GM19238 (cell line): ENCODE results near the gene ATXN7.

ENCODE experiments used
- DNase-seq: peaks from one replicate; pipeline ENCODE4 v3.0.0; 2011; ENCODE audit warnings: low spot score; ENCODE audit not compliant: insufficient read length

The ATXN7 gene

DNA sequence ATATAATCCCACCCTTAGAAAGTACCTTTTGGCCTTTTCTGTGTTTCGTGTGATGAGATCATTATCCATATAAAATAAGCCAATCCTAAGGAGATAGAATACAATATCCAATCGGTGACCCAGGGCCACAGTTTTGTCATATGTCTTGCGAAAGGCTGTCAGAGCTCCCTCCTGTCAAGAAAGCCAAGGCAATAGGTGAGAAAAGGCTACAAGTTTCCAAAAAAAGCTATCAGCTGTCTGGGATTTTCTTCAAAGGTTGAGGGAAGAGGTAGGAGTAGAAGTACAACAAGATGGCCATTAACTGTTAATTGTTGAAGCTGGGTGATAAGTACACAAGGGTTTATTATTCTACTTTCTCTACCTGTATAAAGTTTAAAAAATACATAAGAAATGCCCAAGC, 155.6 kb downstream of the ATXN7 start:
- no peak for DNase-seq

DNA sequence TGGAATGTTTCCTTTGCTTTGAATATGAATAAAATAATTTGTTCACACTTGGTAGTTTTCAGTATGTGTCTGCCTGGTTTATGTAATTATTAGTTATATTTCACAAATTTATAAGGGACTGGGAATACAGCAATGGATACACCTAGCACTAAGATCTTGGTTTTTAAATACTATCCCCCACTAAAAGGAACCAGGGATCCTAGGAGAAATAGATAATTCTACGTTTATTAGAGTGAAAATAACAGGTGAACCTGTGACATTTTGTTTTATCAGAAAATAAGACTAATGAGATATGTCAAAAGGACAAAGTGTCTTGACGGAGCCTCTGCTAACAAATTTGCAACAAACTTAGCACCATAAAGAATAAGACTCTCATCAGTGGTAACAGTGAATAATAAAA, 156.2 kb downstream of the ATXN7 start:
- no peak for DNase-seq

DNA sequence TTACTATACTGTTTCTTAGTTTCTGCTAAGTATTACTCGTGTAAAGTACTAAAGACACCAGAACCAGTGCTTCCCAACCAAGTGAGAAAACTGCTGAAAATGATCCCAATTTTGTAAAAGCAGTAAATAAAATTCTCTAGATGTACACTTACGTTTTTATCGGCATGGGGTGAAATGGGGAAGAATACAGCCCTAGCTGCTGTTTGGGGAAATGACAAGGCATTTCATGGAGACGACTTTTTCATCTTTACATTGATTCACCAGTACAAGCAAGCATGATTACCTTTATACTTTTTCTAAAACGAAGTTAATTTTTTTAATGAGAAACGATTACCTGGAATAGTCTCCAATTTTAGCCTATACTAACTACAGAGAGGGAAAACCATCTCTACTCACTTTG, 158.3 kb downstream of the ATXN7 start:
- no peak for DNase-seq

DNA sequence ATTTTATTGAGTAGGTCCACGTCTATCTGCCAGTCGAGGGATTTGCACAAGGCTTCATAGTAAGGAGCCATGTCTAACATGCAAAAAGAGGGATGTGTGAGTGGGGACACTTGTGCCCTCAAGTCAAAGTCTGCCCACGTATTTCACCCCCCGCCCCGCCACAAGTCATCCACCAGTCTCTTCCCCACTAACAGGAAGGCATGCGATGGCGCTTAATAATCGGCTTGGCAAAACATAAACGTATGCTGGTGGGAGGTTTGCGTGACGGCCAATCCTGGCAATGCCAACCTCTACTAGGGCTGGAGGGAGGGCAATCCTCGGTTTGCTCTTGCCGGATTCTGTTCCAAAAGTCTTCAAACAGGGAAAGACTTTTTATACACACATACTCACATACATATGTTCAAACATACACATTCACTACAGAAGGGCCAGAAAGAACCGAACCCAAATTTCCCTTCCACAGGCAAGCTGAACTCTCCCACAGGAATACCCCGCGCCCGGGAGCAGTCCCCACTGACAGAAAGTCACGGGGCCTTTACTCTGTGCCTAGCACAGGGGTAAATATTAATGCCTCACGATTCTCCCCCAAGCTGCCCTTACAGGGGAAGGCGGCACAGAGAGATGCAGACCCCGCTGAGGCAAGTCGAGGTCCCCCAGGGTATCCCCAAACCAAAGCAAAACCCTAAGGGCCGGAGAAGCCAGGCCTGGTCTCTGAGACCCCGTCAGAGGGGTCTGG, 159.0 kb downstream of the ATXN7 start:
- DNase-seq = no peak

DNA sequence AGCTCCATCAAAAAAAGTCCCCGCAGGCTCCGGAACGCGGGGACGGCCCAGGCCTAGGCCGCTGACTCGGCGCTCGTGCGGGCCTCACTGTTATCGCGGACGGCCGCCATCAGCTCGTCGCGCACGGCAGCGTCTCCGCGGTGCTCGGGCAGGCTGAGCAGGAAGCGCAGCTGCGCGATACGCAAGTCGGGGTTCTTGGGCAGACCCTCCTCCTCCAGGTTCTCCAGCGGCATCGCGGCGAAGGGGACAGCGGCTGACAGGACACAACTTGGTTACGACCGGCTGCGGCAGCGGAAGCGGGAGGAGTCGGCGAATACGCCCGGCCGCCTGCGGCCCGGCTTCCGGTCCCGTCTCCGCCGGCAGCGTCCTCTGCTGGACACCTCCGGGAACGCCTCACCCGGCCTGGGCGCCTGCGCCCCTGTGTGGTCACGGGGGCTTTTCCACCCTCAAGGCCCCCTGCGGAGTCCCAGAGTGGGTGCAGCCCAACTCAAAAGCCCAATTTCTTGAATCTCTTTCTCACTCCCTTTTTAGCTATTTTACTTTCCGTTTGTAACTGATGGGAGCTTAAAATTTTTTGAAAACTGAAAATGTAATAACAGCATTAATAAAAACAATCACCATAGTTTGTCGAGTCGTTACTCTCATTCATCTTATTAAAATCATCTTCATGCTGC, 159.7 kb downstream of the ATXN7 start, which contains the start of gene PSMD6:
Gene PSMD6, minus strand, starts transcription at position 308 of the 674 bp plus-strand sequence. Its CDS starts 75 bp downstream, at position 233.
- DNase-seq = peak; percentile 74

DNA sequence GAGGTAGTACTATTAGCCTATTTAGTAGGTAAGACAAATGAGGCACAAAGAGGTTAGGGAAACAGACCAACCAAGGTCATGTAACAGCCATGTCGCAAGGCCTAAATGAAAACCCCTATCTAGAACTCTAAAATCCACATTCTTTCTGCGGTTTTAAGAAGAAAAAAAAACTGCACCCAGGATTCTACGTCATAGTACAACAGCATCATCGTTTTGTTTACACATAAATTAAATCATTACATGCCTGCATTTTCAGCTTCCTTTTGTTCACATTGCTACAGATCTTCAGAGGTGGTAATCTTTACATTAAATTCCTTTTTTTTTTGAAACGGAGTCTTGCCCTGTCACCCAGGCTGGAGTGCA, 160.2 kb downstream of the ATXN7 start:
- DNase-seq = no peak

DNA sequence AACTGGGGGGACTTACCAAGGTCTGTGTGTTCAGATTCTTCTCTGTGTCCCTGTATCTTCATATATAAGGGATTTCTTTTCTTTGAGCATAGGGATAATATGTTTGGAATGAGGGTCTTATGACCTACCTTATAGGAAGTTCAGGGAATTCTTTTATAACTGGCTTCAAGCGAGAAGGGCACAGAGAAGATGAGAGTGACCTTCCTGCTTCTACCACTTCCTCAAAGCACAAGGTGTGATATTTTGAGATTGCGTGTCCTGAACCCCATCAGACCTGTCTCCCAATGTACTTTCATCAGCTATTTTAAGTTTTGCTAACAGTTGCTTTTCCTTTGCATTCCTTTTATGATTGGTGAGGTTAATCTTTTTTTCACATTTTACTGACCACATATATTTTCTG, 162.7 kb downstream of the ATXN7 start:
- DNase-seq = no peak

DNA sequence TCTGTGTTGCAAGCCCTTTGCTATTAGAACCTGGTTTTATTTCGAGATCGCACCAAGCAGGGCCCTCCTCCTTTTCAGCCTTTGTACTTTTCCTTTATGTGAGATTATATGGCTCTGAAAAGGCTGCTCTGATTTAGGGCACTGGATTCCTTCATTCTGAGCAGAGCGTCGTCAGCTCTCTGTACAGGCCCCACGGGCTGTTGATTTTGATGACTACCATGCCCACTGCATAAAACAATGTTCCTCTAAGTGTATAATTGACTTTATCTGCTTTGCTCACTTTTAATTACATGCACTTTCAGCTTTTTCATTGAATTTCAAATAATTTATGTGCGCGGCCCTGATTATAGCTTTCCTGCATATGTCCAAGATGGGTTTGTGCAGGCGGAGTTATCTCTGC, 164.0 kb downstream of the ATXN7 start:
- DNase-seq = no peak

DNA sequence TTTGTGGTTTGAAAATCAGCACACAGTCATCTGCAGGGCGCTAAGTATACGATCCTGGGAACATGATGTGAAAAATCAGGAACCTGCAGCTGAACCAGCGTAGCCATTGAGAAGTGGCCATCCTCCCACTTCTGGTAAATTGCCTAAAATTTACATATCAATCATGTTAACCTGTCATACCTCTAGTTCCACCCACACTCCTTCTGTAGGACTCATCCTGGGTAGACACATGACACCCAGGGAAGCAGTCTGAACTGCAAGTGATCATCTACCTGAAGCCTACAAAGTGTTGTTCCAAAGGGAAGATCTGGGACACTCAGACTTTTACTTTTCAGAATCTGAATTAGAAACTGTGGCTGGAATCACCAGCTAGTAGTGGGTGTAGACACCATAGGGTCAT, 165.1 kb downstream of the ATXN7 start:
- DNase-seq = no peak

DNA sequence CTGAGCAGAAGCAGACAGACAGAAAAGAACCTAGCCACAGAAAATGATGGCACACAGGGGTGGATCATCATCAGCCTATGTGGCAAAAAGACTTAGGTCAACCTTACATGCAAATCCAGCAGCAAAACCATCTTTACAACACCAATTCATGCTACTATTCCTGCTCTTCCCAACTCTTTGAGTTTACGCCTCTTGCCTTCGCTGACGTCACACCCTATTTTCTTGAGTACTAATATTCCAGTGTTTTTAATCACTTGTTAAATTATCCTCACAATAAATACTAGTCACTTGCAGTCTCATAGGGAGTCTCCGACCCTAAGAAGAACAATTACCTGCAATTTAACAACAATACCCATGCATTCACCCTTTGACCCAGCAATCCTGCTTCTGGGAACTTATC, 165.6 kb downstream of the ATXN7 start:
- no peak for DNase-seq

DNA sequence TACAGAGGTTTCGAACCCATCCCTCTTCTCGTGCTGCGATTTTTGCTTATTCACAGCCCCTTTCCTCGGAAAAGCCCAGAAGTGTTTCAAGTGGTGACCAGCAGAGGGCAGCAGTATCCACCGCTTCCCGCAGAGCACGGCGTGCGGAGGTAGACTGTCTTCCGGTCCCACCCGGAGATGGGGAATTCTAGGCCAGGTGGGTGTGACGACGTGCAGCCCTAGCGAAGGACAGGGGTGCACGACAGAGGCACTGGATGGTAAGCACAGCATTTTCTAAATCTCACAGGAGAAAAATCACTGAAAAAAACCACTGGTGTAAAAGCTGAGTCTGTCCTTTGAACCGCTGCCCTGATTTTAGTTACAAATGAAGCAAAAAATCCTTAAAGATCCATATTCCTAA, 167.1 kb downstream of the ATXN7 start:
- peak; percentile 61 for DNase-seq

DNA sequence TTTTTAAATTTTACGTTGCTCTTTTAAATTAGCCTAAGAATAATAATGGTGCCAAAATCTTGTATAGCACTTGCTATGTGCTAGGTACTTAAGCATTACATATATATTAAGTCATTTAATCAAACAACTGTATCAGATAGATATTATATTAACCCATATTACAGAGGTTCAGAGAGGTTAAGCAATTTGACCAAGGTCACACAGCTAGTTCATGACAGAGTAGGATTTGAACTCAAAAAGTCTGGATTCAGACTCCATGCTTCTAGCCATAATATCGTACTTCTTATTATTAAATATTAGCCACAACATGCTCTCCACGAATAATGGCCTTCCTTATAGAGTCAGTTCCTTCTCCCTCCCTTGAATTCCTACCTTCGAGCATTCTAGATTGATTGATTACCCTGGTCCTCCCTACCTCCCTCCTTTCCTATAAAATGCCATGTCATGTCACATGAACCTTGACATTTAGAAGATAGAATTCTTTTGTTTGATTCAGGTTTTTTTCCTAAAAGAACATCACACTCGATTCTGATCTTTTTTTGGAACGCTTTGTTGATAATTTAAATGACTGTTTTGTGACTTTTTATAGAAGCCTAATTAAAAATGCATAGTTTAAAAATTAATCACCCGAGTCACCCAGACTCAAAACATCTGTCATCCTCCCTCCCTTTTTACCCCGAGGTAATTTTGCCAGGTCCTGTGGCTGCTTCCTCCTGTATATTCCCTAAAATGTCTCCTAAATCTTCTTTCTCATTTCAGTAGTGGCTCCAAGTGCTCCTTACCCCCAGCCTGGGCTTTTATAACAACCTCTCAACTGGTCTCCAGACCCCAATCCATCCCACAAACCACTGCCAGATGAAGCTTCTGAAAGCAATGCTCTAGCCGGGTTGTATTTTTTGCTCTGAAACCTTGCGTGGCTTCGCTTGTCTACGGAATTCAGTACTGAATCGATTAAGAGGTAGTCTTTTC, 168.2 kb downstream of the ATXN7 start:
- no peak for DNase-seq

DNA sequence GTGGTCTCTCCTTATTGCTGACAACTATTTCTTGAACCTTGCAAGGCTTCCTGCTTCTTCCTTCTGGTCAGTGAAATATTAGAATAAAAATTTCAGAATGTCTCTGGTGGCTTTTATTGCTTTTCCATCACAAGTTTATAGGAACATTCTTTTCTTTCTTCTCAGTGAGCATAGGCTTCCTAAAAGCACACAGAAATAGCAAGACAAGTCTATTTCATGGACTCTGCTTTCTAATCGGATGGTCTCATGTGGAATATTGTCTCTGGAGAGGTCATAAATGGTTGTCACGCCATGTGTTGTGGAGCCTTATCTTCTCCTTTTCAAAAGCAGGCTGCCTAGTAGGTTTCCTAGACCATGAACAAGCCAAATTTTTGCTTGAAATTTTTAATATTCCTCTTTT, 169.4 kb downstream of the ATXN7 start:
- DNase-seq = no peak

DNA sequence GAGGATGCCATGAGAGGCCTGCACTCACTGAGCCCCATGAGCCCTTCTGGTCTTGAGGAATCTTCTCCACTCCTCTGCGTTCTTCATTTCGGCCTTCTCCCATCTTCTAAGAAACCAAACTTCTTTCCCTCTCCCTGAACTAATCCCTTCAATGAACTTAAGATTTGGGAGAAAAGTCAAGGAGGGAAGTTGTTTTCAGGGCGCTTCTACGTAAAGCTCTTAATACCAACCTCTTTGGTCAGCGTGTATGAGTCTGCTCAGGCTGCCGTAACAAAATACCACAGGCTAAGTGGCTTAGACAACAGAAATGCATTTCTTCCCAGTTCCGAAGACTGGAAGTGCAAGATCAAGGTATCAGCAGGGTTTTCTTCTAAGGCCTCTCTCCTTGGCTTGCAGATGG, 173.4 kb downstream of the ATXN7 start:
- no peak for DNase-seq

DNA sequence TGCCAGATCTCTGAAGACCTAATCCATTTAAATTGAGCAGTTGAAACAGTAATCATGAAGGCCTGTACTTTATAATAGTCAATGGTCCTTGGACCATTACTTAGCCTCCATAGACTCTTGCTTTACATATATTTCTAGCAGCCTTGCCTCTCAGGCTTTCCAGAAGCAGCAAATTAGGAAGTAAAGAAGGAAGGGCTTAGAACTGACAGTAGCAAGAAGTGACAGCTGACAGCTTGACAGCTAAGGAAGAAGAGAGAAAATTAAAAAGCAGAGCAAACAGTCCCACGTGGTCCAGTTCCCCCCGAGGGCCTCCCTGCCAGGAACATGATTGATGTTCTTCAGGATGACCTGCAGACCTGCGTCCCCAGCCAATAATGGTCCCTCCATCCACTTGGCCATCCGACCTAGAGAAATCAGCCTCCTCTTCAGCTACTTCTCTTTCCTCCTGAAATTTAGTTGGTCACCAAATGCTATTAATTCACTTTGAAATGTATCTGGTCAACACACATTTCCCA, 174.6 kb downstream of the ATXN7 start:
- no peak for DNase-seq

DNA sequence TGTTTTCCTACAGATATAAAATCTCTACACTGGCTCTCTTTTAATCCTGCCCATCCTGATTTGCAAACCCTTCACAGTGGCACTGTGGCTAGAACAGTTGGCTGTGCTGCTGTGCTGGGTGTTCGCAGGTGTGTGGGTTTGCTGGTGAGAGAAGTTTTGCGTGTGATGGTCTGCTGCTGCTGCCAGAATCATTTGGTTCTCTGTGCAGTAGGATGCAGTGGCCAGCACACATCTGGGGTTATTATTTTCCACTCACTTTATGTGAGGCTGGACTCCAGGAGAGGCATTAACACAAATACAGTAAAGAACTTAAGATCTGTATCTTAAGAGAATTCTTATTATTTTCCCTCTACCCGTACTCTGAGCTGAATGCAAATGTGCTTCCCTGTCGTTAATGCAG, 175.7 kb downstream of the ATXN7 start:
- no peak for DNase-seq

DNA sequence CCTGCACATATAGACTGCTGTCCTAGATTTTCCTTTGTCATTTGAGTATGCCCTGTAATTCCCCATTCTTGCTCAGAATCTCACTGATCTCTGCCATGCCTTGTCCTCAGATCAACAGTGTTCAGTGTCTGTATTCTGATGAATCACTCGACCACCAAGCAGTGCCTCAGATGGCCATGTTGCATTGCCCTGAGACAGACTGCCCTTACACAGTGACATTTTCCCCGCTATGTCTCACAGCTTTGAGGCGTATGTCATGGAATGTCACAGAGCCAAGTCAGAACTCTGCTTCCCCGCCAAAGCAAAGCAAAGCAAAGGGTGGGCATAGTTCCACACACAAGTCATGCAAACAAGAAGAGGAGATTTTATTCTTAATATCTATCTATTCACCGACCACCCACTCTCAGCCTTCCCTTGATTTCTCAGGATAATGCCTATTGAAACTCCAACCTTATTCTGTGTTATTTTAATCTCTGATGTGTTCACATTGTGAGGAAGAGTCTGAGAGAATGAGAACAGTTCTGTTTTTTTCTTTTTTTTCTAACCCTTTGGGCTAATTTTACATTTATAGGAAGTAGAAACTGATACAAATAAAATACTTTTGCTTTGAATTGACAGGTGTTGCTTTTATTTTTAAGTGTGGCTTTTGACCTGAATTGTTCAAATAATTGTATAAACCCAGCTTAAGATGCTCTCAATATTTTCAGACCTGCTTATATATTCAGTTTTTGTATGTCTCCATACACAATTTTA, 176.5 kb downstream of the ATXN7 start:
- no peak for DNase-seq

DNA sequence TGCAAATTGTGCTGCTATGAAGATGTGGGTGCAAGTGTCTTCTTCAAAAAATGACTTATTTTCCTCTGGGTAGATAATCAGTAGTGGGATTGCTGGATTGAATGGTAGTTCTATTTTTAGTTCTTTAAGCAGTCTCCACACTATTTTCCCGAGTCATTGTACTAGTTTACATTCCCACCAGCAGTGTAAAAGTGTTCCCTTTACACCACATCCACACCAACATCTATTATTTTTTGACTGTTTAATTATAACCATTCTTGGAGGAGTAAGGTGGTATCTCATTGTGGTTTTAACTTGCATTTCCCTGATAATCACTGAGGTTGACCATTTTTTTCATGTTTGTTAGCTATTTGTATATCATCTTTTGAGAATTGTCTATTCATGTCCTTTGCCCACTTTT, 179.3 kb downstream of the ATXN7 start:
- no peak for DNase-seq

DNA sequence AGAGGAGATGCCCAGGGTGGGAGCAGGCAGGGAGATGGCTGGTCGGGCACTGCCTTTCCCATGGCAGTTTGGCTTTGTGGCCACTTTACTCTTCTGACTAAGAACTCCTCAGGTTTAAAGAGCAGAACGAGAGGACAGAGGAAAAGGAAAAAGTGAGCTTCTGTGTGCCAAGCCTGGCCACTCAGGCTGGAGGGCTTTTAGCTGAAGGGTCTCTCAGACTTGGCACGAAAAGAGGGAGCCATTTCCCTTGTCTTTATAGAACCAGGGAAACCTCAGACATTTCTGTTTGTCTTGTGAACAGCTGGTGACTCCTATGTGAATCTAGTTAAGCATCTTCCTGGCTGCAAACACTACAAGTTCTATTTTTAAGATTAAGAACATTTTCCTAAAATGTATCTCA, 182.9 kb downstream of the ATXN7 start:
- DNase-seq = no peak

DNA sequence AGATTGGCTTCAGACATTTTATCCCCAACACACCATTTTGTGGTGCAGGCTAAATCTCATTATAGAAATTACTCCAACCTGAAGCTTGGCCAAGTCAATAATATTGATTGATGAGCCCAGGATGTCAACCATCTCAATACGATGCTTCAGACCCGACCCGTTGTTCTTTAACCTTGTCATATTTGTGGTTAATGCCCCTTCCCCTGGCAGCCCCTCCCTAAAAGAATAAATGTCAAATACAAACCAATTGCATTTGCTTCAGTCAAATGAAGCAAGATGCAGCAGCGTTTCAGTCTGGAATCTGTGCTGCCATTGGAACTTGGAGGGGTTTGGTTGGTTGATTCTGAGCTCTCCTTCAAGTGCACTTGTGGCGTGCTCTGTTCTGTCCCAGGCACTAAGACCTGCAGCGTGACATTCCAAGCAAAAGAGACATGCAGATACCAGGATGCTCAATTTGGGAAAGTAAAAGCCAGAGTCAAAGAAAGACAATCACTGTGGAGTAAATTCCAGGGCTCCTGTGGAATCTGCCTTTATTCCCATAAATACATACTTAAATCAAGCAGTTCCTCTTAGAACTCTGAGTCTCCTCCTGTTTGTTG, 183.4 kb downstream of the ATXN7 start:
- DNase-seq = no peak

DNA sequence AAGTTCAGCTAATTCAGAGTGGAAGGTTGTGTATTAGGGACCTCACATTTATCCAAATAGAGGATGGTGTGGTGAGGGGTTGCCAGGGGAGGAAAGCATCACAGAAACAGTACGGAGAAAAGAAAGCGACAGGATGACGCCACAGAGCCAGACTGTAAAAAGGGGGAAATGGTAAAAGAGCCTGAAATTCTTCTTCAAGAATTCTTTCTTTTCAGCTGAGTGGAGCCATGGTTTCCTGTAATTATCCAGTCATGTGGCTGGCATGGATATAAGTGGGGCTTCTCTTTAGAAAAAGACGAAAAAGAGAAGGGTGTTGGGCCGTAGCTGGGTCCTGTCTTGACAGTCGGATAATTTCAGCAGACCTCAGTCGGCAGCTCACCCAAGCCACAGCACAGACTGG, 184.1 kb downstream of the ATXN7 start:
- no peak for DNase-seq
